CD4-positive, alpha-beta T cell treated with Interleukin-1 beta for 1 hour (primary cell): ENCODE data around the gene LCTL.

ENCODE experiments used
- DNase-seq, 2 donors: peaks; one replicate each; pipeline ENCODE4 v3.0.0-alpha.2; 2020 to 2022

Gene LCTL, protein sequence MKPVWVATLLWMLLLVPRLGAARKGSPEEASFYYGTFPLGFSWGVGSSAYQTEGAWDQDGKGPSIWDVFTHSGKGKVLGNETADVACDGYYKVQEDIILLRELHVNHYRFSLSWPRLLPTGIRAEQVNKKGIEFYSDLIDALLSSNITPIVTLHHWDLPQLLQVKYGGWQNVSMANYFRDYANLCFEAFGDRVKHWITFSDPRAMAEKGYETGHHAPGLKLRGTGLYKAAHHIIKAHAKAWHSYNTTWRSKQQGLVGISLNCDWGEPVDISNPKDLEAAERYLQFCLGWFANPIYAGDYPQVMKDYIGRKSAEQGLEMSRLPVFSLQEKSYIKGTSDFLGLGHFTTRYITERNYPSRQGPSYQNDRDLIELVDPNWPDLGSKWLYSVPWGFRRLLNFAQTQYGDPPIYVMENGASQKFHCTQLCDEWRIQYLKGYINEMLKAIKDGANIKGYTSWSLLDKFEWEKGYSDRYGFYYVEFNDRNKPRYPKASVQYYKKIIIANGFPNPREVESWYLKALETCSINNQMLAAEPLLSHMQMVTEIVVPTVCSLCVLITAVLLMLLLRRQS

GRCh38 chr15:66565741-66566144, at the start of gene LCTL:
Gene LCTL (minus strand): TSS chr15:66565998. CDS start chr15:66565365, 633 bp downstream.
- DNase-seq = no peak

GRCh38 chr15:66614951-66615760, 49.4 kb upstream of the LCTL start:
- no peak for DNase-seq

DNA sequence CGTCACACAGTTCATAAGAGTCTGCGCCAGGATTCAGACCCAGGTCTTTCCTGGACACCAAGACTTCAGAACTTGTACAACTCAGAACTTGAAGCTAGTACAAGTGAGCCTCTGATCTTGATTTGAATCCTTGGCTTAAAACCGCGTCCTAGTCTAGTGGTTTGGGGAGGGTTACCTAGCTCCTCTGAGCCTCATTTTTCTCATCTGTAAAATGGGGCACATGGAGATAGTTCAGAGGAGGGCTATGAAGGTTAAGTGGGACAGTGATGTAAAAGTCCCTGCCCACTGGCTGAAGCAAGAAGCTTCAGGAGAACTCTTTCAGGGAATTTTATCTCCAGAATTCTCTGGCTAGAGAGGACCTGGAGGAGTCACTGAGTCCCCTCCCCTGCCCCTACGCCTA, 48.7 kb upstream of the LCTL start:
- no peak for DNase-seq

GRCh38 chr15:66613743-66614142, 47.9 kb upstream of the LCTL start:
- DNase-seq = no peak

DNA sequence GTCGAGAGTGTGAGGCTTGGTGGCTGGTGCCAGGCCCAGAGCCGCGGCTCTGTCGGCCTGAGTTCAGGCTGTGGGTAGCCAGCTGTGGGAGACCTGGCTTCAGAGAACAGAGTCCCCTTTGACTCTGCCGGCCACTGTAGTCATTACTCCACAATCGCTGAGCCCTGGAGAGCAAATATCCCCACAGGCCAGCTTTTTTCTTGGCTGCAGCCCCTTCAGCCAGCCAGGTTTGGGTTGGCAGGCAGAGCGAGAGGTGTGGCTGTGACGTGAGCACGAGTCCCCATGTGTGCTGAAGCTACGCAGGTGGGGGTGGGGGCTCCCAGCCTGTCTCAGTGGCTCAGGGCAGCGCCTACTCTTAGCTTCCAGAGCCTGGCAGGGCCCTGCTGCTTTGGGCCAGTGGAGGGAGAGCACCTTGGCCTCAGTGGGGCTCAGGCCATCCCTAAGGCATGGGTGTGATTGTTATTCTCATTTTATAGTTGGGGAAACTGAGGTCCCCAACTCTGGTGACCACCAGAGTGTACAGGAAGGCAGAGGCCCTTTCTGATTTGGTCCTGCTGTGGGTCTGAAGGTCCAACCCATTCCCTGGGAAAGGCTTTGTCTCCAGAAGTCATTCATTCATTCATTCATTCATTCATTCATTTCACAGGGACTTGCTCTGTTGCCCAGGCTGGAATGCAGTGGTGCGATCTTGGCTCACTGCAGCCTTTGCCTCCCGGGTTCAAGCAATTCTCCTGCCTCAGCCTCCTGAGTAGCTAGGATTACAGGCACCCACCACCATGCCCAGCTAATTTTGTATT, 45.7 kb upstream of the LCTL start:
- DNase-seq = no peak

GRCh38 chr15:66609876-66610275, 44.1 kb upstream of the LCTL start:
- DNase-seq = no peak

GRCh38 chr15:66608881-66609280, 43.1 kb upstream of the LCTL start:
- DNase-seq = no peak

DNA sequence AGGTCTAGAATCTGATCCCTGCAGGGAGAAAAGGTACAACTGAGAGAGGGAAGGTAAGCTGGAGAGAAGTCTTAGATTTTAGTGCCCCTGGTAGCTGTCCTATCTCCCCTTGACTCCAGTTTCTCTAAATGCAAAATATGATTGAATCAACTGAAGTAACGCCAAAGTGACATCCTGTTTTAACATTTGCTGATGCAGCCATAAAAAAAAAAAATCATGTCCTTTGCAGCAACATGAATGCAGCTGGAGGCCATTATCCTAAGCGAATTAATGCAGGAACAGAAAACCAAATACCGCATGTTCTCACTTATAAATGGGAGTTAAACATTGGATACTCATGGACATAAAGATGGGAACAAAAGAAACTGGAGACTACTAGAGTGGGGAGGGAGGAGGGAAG, 42.4 kb upstream of the LCTL start:
- no peak for DNase-seq

- DNase-seq = peak; percentile 50 to 69
Measured at GRCh38 chr15:66603301-66604179, 37.7 kb upstream of the LCTL start.

DNA sequence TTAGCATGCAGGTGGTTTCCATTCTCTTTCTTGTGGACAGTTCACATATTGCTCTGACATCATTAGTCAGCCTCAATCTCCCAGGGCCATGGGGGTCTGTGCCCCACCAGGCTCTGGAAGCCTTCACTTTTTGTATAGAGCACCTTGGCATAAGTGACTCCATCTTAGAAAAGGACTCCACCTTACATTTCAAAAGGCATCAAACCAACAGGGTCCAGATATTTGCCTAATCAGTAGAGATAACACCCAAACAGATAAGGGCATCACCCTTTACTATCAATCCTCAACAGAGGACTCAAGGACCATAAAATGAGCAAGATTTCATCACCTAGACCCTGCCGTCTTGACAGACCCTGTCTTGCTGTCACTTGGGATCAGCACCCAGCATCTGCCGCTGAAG, 35.7 kb upstream of the LCTL start:
- no peak for DNase-seq

GRCh38 chr15:66600240-66600627, 34.4 kb upstream of the LCTL start:
- DNase-seq = no peak

- no peak for DNase-seq
Measured at GRCh38 chr15:66599536-66600239, 33.9 kb upstream of the LCTL start.

DNA sequence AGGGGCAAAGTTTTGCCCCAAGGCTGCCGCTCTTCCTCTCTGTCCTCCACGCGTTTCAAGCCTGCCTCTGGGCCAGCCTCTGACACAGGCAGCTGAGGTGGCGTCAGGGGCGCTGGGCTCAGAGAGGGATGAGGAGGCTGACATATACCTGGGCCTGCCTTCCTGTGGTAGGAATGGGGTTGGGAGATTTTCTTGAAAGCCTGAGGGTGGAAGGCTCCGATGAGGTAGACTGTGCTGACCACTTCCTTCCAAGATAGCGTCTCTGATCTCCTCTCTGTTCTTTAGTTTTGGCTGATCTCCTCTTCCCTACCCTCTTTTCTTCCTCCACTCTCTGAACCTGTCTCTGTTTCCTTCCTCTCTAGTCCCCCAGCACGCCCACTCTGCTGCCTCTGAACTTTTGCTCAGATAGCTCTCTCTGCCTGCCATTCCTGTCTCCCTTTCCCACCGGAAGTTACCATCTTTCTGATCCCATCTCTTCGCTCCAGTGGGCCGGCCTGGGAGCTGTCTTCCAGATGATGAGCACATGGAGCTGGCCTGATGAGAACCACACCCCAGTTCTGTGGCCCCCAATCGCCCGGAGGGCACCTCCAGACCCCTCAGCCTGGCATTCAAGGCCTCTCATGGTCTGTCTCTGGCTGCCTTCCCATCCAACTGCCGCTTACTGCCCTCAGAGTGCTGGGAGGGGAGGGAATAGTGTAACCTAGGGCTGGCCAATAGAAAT, 32.5 kb upstream of the LCTL start:
- DNase-seq = no peak

DNA sequence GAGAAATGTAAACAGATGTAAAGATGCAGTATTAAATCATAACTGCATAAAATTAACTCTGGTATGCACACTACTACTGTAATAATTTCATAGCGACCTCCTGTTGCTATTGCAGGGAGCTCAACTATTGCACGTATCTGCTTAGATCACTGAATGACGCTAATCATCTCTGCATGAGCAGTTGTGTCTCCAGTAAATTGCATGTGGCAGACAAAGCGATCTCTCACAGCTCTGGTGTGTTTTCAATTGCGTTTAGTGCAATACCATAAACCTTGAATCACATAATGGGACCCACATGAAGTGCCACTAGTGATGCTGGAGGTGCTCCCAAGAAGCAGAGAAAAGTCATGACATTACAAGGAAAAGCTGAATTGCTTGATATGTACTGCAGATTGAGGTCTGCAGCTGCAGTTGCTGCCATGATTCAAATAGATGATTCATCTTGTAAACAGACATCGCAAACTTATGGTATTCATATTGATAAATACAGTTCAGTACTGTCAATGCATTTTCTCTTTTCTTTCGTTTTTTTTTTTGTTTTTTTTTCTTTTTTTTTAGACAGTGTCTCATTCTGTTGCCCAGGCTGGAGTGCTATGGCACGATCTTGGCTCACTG, 30.2 kb upstream of the LCTL start:
- DNase-seq = no peak

GRCh38 chr15:66595332-66595731, 29.5 kb upstream of the LCTL start:
- DNase-seq = no peak

GRCh38 chr15:66594836-66595235, 29.0 kb upstream of the LCTL start:
- DNase-seq = no peak

DNA sequence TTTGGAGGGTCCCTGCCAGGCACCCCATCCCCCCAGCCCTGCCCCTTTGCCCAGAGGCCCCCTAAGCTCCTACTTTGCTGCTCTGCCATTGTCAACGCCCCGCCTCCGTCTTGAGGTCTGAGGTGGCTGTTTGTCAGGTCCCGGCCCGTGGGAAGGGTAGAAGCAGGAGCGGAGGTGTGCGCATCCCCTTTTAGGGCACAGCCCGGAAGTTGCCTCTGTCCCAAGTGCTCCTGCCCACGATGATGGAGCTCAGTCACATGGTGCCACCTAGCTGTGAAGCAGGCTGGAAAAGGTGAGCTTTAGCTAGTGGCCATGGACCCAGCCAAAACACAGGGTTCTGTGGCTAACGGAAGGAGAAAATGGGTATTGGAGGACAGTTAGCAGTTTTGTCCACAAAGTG, 28.5 kb upstream of the LCTL start:
- no peak for DNase-seq

- DNase-seq = no peak
Measured at GRCh38 chr15:66593219-66593780, 27.5 kb upstream of the LCTL start.

DNA sequence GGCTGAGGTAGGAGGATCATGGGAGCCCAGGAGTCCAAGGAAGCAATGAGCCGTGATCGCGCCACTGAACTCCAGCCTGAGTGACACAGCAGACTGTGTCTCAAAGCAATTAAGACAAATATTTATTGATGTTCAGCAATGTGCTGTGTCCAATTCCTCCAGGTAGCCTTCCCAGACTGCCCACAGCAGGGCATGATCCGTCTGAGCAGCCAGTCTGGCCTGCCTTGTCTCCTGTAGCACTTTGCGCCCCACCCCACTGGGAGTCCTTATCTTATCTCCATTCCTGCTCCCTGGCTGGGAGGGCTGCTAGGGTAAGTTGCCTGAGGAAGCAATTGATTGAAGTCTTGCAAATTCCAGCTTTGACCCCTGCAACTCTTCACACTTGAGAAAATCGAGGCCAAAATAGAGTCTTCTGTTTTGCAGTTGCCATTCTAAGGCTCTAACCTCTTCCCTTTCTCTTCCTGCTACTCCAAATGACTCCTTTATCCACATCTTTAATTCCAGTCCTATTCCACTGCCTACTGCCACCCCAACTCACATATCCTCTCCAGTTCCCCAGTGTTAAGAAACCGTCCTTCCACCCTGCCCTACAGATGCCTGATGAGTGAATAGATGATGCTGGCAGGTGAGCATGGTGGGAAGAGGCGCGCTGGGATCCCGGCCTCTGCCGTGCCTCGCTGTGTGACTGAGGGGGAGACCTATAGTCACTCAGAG, 26.9 kb upstream of the LCTL start:
- DNase-seq = no peak
